ENCODE results near the gene VAV1. TPM values are rescaled to one million over a fixed set of nuclear protein-coding genes. Genes with fewer than 3 reads are reported as not detected.
"Not testable (repeated sequence)": the region's sequence is repeated elsewhere in the genome, so short reads cannot be mapped to it uniquely, and the experiment has no call there.

VAV1 gene
- total RNA-seq, 2 donors from 2014 or later, result 3.9 to 7.4 TPM

- intact Hi-C loops (cut with DNase I), result loop anchor here (2.0 to 10.0 kb wide), 4 partner anchors 120 to 346 kb away; no protein-coding TSS in a partner anchor
Measured at GRCh38 chr19:6862673-6863078, 90.2 kb downstream of the VAV1 start.

DNA sequence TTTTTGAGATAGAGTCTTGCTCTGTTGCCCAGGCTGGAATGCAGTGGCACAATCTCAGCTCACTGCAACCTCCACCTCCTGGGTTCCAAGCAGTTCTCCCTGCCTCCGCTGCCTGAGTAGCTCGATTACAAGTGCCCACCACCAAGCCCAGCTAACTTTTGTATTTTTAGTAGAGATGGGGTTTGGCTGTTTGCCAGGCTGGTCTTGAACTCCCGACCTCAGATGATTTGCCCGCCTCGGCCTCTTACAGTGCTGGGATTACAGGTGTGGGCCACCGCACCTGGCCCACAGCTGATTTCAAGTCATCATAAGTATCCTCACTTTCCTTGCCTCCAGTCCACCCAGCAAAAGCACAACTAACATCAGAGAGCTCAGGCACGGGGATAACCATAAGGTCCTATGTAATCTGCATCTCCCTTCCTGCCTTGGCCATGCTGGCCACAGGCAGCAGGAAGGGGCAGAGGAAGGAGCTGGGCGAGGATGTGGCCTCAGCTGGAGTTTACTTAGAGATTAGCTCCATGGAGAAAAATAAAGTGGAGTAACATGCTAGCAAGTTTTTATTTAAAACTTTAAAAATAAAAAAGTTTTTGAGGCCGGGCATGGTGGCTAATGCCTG lies 91.9 kb downstream of the VAV1 start:
- no peak for ATAC-seq
- DNase-seq, result peak; percentile 20
- intact Hi-C loops (cut with DNase I), result loop anchor here (5.0 to 10.0 kb wide), 3 partner anchors 122 to 232 kb away; no protein-coding TSS in a partner anchor

More at GRCh38 chr19:6862673-6863078, 90.2 kb downstream of the VAV1 start:
- peak; percentile 89 to 95 for ATAC-seq
- peak; percentile 82 for DNase-seq

DNA sequence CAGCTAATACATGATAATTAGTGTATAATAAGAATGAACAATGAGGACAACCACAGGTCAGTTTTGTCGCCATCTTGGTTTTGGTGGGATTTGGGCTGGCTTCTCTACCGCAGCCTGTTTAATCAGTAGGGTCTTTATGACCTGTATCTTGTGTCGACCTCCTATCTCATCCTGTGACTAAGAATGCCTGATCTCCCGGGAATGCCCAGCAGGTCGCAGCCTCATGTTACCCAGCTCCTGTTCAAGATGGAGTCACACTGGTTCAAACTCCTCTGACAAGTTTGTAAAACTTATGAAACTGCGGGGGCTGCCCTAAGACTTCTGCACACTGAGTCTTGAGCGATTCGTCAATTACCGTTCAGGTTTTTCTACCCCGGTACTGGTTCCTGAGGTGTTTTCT lies 93.3 kb downstream of the VAV1 start:
- DNase-seq (no peak), ATAC-seq (no peak)
- intact Hi-C loops (cut with DNase I), result loop anchor here in 1 of 2 donors (10.0 kb wide), 1 partner anchor 231 kb away; no protein-coding TSS in a partner anchor

DNA sequence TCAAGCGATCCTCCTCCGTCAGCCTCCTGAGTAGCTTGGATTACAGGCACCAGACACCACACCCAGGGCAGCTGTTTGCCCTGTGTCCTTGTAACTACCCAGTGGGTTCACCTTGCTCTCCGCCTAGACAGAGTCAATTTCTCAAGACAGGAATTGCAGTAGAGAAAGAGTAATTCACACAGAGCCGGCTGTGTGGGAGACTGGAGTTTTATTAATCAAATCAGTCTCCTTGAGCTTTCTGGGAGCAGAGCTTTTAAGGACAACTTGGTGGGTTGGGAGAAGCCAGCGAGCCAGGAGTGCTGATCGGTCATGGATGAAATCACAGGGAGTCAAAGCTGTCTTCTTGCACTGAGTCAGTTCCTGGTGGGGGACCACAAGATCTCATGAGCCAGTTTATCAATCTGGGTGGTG lies 94.2 kb downstream of the VAV1 start:
- ATAC-seq (no peak), DNase-seq (no peak)
- intact Hi-C loops (cut with DNase I), result loop anchor here in 1 of 2 donors (10.0 kb wide), 1 partner anchor 232 kb away; no protein-coding TSS in a partner anchor

GRCh38 chr19:6868351-6868750 lies 95.8 kb downstream of the VAV1 start:
- intact Hi-C loops (cut with DNase I), result loop anchor here in 1 of 2 donors (10.0 kb wide), 1 partner anchor 234 kb away; no protein-coding TSS in a partner anchor
- peak in 1 of 2 donors; percentile 21 for ATAC-seq
- DNase-seq, result peak; percentile 31

DNA sequence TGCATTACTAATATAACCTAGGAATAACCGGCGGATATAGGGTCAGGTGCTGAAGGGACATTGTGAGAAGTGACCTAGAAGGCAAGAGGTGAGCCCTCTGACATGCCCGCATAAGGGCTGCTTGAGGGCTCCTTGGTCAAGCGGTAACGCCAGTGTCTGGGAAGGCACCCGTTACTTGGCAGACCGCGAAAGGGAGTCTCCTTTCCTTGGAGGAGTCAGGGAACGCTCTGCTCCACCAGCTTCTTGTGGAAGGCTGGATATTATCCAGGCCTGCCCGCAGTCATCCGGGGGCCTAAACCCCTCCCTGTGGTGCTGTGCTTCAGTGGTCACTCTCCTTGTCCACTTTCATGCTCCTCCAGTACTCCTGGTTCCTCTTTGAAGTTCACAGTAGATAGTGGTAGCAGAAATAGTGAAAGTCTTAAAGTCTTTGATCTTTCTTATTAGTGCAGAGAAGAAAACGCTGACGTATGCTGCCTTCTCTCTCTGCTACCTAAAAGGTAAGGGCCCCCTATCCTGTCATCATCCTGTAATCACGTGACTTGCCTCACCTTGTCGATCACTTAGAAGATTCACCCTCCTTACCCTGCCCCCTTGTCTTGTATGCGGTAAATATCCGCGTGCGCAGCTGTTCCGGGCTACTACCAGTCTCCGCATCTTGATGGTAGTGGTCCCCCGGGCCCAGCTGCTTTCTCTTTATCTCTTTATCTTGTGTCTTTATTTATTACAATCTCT lies 96.8 kb downstream of the VAV1 start:
- intact Hi-C loops (cut with DNase I), result loop anchor here in 1 of 2 donors (10.0 kb wide), 1 partner anchor 235 kb away; no protein-coding TSS in a partner anchor

GRCh38 chr19:6873708-6874431 lies 101.4 kb downstream of the VAV1 start:
- intact Hi-C loops (cut with DNase I), result no loop called here
- ATAC-seq (no peak), DNase-seq (no peak)

More for the DNA sequence above, 96.8 kb downstream of the VAV1 start:
- ATAC-seq, DNase-seq: not testable (repeated sequence)

DNA sequence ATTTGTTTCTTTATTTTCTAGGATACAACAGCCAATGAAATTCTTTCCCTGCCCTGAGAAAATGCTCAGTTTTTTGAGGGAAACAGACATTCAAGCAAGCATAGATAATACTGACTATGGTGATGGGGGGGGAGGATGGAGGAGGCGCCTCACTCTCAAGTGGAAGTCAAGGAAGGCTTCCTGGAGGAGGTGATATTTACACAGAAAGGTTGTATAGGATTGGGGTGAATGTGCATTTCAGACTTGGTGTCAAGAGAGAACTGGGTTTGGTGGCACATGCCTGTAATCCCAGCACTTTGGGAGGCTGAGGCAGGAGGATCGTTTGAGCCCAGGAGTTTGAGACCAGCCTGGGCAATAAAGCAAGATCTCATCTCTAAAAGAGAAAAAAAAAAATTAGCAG lies 102.7 kb downstream of the VAV1 start:
- intact Hi-C loops (cut with DNase I), result no loop called here
- DNase-seq, result no peak
- ATAC-seq, result no peak

GRCh38 chr19:6876748-6877147 lies 104.2 kb downstream of the VAV1 start:
- DNase-seq, result no peak
- no peak for ATAC-seq
- intact Hi-C loops (cut with DNase I), result no loop called here

DNA sequence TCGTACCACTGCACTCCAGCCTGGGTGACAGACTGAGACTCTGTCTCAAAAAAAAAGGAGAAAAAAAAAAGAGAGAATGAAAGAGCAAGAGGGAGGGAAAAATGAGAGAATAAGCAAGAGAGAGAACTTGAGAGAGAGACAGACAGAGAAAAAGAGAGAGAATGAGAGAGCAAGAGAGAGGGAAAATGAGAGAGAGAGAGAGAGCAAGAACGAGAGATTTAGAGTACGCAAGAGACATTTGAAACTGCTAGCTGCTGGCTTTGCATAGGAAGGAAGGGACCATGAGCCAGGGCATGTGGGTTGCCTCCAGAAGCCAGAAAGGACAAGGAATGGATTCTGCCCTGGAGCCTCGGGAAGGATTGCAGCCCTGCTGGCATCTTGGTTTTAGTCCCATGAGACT lies 105.3 kb downstream of the VAV1 start:
- no peak for DNase-seq
- no peak for ATAC-seq
- intact Hi-C loops (cut with DNase I), result no loop called here

DNA sequence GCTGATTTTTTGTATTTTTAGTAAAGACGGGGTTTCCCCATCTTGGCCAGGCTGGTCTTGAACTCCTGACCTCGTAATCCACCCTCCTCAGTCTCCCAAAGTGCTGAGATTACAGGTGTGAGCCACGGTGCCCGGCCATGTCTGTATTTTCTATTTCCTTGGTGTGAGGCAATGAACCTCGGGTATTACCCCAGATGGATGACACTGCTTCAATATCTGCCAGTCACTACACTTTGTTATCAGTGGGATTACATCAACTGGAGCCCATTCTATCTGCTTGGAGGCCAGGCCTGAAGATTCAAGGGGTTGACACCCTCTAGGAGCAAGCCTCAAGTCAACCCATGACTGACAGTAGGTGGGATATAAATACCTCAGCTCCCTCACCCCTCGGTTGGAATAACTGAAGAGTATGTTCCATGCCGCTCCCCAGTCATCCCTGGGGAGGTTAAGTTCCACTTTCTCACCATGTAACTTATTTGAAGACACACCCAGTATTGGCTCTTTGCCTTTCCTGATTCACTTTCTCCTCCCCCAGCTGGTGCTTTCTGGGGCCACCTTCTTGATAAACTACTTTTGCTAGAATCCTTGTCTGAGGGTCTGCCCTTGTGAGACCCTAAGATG lies 113.9 kb downstream of the VAV1 start:
- ATAC-seq (no peak), DNase-seq (no peak)
- intact Hi-C loops (cut with DNase I), result no loop called here

DNA sequence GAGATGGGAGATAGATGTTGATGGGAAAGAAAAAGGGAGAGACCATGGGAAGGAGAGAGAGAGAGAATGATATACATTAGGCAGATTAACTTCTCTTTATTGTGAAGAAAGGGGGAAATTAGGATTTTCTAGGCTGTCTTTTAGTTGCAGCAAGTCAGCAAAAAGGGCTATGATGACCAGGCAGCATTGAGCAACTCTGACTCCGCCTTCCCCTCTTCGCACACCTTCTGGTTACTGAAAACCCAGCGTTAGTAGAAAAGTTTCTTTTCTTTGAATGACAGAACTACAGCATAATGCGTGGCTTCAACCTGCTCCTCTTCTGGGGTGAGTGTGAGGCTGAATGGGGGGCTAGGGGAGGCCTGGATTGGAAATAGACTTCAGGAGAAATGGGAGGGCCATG lies 114.8 kb downstream of the VAV1 start, which contains the start of gene ADGRE1:
TSS of gene ADGRE1 (plus strand) at position 264 of the 400 bp plus-strand sequence. CDS start at position 294, 30 bp downstream.
- peak; percentile 22 for DNase-seq
- ATAC-seq, result no peak
- intact Hi-C loops (cut with DNase I), result no loop called here

DNA sequence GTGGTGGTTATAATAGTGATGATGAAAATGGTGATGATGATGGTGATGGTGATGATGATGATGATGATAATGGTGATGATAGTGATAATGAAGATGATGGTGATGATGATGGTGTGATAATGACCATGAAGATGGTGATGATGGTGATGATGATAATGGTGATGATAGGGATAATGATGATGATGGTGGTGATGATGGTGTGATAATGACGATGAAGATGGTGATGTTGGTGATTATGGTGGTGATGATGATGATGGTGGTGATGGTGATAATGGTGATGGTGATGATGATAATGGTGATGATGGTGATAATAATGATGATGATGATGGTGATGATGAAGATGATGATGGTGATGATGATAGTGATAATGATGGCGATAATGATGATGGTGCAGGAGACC lies 116.5 kb downstream of the VAV1 start:
- no peak for DNase-seq
- ATAC-seq, result no peak
- intact Hi-C loops (cut with DNase I), result no loop called here

DNA sequence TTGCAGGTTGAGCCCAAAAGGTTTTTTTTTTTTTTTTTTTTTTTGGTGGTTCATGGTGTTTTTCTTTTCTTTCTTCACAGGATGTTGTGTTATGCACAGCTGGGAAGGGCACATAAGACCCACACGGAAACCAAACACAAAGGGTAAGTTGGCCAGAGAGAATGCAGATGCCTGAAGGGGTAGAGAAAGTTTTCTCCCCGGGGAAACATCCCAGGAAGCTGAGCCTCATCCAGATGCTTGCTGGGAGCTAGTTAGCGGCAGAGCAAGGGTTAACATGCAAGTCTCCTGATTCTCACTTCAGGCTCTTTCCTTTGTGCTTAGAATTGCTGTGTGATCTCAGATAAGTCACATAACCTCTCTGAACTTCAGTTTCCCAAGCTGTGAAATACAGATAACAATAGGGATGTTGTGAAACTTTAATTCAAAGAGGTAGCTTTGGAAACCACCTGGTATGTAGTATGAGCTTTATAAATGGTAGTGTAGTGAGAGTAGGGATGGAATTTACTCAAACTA lies 117.9 kb downstream of the VAV1 start:
- DNase-seq (no peak), ATAC-seq (no peak)
- intact Hi-C loops (cut with DNase I), result no loop called here

GRCh38 chr19:6890938-6891337 lies 118.4 kb downstream of the VAV1 start:
- intact Hi-C loops (cut with DNase I), result no loop called here
- ATAC-seq (no peak), DNase-seq (no peak)

- DNase-seq, result no peak
- intact Hi-C loops (cut with DNase I), result no loop called here
- no peak for ATAC-seq
Measured at GRCh38 chr19:6891761-6892385, 119.4 kb downstream of the VAV1 start.

- ATAC-seq (no peak), DNase-seq (no peak)
- intact Hi-C loops (cut with DNase I), result no loop called here
Measured at GRCh38 chr19:6894313-6894712, 121.8 kb downstream of the VAV1 start.

GRCh38 chr19:6903446-6903845 lies 130.9 kb downstream of the VAV1 start:
- DNase-seq (no peak), ATAC-seq (no peak)
- intact Hi-C loops (cut with DNase I), result no loop called here

Data from left cardiac atrium (tissue), 4 donors.